Putamen (tissue), 1 donor: Measurements from ENCODE around the gene OTUB1.
"Not testable (repeated sequence)": the region's sequence is repeated elsewhere in the genome, so short reads cannot be mapped to it uniquely, and the experiment has no call there.

Experiments
- DNase-seq: peaks from one replicate; pipeline ENCODE4 v3.0.0-alpha.2; 2016; ENCODE audit warnings: low spot score

The OTUB1 gene

DNA sequence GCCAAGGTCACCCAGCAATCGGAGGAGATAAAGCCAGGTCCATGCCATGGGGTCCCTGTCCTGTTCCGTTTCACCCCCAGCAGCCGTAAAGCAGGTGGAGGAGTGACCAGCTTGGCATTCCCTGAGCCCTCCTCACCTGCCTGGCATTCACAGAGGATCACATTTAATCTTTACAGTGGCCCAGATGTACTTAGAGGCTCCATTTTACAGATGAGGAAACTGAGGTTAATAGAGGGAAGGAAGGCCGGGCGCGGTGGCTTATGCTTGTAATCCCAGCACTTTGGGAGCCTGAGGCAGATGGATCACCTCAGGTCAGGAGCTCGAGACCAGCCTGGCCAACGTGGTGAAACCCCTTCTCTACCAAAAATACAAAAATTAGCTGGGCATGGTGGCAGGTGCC is 61.1 kb downstream of the OTUB1 start:
- not testable (repeated sequence) for DNase-seq
